Measurements from ENCODE around the gene KCNT1.

The KCNT1 gene

DNA sequence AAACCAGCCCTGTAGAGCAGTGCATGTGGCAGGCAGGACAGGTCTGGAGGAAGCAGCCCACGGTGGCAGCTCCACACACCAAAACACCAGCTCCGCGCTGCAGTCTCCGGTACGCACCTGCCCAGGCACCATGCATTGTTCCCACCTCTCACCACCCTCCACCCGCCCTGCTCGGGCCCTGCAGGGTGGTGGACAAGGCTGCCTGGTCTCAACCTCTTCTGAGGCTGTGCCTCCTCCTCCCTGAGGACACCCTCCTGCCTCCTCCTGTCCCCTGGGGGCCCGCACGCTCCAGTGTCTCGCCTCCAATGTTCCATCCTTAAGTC is 96.2 kb downstream of the KCNT1 start:
- no peak for DNase-seq (ENCODE audit: low read depth)

DNA sequence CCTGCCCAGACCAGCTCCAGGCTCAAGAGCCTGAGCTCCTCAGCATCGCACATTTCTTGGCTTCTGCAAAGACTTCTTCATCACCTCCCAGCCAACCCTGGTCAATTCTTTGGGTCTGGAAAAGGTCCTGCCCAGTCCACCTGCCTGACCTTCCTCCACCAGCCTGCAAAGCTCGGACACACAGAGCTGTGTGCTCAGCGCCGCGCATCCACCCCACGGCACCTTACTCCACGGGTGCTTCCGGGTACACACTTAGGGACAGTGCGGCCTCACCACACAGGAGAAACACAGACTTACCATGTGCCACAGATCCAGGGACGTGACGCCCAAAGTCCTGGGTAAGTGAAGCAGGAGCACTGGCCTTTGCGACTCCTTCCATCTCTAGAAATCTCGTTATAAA is 97.3 kb downstream of the KCNT1 start:
- no peak for DNase-seq (ENCODE audit: low read depth)

DNA sequence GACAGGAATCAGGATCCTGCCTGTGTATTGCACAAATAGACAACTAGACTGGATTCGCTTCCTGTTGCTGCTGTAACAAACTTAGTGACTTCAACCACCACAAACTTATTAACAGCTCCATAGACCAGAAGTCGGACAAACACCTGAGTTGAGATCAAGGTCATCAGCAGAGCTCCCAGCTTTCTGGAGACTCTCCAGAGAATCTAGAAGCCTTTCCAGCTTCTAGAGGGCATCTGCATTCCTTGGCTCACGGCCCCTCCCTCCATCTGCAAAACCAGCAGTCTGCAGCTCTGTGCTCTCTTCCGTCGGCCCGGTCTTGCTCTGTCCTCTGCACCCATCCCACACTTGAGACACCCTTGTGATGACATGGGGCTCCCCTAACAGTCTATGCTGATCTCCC is 99.1 kb downstream of the KCNT1 start:
- DNase-seq (ENCODE audit: low read depth) = no peak

DNA sequence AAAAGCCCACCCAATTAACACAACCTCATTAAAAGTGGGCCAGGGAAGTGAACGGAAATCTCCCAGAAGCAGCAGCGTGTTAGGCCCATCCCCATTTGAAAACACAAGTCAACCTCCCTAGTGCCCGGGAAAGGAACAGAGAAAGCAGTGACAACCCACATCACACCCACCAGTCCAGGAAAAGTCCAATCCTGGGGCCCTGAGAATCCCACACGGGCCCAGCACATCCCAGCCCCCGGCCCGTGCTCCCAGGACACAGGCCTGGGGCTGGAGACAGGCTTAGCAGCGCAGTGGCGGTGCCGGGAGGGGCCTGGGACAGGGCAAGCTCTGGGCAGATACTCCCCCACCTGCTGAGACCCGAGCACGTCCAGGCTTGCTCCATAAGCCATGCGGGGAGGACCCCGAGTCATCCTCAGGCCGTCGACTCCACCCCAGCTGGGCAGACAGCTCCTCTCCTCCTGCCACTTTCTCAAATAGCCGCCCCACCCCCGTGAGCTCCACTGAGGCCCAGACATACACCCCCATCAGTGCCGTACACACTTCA is 101.0 kb downstream of the KCNT1 start:
- no peak for DNase-seq (ENCODE audit: low read depth)

DNA sequence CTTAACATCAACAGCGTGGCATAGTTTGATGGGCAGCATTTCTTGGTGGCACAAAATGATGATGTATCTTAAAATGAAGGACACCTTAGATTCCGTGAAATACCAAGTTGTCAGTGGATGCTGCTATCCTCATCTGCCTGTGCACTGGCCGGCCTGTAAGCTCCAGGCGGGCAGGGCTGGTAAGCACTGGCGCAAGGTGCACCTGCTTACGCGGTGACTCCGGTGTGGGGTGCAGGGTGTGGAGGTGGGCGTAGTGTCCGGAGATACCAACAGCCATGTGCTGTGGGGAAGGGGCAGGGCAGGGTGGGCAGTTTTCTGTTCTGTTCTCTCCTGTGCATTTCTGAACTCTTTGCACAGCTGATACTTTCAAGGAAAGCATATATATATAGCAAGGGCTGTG is 101.5 kb downstream of the KCNT1 start:
- no peak for DNase-seq (ENCODE audit: low read depth)

DNA sequence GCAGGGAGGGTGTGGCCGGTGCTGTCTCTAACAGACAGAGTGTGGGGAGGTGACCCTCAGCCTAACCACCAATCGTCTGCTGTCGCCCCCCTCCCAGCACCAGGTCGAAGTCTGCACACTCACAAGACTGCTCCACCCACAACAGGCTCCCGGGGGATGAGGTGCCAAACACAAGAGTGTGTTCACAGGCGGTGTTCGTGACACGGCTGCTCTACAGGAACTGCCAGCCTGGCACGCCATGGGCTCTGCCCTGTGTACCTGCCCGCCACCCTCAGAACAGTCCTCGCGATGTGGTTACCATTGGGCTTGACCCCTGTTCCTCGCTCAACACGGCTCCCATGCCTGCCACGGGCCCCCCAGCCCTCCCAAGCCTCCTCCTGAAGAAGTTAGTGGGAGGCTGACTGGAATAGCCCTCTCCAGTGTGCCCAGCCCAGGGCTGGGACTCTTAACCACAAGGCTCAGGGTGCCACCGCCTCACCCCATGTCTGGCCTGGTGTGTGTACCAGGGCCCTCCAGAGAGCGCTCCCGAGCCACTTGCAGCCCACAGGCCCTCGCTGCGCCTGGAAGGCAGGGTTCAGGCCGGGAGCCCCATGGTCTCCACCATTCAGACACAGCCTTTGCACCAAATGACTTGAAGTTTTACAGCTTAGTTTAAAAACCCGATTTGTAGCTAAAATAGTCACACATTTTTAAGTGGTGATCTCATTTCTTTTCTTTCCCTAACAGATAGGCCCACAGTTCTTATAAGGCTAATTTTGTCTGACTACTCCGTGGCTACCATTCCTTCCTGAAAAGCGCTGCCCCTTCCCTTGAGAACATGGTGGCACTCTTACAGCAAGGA is 102.8 kb downstream of the KCNT1 start:
- no peak for DNase-seq (ENCODE audit: low read depth)

DNA sequence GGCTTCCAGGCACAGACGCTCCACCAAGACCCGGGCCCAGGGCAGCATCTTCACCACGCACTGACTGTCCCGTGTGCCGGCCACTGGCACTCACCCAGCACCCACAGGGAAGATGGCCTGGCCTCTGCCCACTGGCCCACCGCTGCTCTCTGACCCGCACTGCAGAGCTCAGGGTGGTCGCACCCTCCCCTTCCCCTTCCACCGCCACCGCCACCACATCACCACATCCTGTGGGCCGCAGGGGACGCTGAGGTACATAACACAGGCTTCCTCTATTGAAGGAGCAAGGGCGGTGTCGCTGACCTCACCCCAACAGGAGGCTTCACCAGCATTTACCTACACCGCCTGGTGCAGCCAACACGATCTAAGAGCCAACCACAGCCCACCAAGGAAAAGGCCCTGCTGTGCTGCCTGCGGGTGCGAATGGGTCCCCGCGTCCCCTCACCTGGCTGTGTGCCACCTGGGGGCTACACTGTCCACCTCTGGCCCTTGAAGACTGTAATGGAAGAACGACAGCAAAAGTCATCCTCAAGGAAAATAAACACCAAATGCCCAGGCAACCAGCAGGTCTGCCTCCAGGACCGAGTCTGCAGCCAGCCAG is 103.5 kb downstream of the KCNT1 start:
- DNase-seq (ENCODE audit: low read depth) = no peak

DNA sequence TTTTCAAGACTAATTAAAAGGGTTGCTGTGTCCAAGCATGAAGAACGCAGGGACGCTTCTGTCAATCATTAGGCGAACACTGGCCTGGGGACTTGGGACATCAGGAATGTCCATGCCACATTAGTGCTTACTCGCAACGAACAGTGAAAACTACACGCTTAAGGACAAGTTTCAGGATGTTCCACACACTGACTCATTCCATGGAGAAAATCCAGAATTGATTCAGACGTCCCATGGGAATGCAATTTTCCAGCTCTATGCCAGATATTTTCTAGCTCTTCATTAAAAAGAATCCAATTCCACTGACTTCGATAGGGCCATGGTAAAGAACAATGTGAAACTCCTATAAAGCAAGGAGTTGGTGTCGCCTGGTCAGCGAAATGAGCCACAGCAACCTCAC is 107.2 kb downstream of the KCNT1 start:
- peak; percentile 58 for DNase-seq (ENCODE audit: low read depth)

DNA sequence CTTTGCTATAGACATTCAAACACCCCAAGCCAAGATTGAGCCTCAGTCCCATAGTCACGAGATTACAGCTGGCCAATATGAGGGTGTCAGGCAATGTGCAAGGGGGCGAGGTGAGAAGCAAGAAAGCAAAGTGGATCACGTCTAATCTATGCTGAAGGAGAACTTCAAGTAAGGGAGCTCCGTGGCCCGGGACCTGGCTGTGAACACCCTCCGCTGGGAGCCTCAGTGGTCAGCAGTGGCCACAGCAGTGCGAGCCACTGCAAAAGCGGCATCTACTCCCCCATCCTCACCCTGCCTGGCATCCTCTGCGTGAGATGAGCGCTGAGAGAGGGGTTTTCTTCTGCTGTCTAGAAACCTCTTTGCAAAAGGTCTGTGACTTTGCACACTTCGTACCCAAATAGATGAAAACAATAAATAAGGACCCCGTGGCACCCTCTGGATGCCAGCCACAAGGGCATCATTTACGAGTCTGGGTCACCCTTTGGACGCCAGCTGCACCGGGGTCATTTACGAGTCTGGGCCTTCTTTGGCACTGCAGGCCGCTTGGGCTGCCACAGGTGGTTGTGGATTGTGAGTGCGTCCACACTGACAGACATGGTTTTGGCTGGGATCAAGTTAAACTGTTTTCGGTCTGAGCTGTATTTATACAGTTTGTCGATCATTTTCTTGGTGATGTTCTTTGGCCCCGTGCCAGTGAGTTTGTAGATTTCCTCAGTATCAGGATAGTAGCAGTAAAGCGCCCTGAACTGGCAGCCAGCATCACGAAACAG is 109.0 kb downstream of the KCNT1 start:
- DNase-seq (ENCODE audit: low read depth) = no peak

DNA sequence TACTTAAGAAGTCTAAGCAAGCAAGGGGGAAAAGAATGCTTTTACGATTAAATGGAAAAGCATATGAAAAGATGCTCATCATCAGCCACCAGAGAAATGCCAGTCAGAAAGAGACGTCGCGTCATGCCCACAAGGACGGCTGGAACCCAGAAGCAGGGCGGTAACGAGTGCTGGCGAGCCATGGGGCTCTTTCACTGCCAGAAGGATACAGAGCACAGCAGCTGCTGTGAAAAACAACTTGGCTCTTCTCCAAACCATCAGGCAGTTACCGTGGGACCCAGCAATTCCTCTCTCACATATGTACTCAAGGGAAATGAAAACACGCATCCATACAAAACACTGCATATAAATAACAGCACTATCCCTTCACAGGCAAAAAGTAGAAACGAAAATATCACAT is 109.8 kb downstream of the KCNT1 start:
- DNase-seq (ENCODE audit: low read depth) = no peak

DNA sequence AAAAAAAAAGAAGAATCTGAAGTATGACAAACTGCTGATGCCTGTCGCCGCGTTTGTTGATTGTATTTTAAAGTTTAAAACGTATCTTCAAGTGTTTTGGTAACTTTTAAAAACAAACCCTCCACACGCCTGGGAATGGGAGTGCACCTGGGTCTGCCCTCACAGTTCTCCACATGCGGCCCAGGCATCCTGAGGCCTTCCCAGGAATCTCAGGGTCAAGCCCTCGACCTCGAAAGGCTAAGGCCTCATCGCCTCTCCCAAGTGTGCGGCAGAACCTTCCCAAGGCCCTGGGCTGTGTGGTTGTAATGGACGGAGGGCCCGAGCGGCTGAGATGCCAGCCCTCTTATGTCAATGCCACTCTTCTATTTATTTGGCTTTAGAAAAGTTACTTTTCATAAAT is 111.0 kb downstream of the KCNT1 start:
- no peak for DNase-seq (ENCODE audit: low read depth)

DNA sequence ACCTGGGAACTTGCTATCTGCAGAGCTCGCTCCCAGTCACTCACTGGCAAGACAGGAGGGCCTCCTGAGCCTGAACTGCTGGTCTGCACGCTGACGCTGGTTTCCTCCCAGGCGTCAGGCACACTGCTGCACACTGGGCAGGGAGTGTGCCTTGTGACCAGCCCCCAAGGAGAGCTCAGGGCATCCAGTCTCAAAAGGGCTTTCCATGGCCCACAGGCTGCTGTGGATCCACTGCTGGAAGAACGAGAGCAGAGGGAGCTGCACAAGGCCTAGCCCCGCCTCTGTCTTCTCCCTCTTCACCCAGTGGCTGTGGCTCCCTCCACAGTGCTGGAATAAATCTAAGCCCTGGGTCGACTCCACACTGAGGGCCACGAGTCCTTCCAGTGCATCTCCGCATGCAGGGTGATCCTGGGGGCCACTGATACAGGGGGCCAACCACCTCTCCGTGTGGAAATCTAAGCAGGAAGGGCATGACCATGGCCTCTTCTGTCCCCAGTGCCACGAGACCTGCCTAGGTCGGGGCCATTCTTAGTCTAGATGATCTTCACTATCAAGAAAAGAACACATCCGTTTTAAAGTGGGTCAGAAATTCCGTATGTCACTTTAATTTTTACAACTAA is 111.8 kb downstream of the KCNT1 start:
- DNase-seq (ENCODE audit: low read depth) = no peak

DNA sequence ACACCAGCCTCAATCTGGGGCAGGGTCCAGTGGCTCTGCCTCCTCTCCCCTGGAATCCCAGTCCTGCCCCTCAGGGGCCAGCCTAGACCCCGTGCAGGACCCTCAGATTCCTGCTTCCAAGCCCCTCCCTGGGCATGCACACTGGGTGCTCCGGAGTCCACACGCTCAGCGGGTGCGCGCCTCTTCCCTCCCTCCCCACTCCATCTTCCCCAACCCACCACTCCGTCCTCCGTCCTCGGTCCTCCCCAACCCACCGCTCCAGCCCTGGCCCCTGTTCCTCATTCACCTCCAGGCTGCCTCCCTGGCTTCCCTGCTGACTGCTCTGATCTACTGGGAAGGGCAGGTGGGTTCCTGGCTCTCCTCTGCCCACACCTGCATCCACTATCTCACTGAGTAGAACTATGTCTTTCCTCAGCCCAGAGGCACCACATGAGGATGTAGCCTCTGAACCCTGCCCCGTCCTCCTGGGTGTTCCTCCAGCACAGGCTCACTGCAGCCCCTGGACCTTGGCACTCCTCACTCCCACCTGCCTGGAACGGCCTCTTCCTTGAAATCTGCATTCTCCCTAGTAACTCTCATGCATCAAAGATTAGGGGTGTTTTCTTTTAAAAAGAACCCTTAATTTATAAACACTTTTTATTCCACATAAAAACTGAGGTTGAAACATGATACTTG is 112.6 kb downstream of the KCNT1 start:
- DNase-seq (ENCODE audit: low read depth) = no peak

DNA sequence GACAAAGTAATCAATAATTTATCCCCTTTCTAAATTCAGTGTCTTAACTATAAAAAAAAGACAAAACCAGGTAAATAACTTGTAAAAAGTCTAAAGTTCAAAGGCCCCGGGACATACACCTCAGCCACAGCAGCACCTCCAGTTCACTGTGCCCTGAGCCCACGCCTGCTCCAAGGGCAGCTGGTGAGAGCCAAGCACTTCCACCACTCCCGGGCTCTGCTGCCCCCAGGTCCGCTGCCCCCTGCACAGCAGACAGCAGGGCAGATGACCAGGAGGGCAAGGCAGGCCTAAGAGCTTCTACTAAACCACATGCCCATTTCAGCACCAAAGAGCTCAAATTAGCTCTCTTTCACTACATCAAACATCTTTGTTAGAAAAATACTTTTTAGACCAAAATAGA is 113.4 kb downstream of the KCNT1 start:
- DNase-seq (ENCODE audit: low read depth) = no peak

DNA sequence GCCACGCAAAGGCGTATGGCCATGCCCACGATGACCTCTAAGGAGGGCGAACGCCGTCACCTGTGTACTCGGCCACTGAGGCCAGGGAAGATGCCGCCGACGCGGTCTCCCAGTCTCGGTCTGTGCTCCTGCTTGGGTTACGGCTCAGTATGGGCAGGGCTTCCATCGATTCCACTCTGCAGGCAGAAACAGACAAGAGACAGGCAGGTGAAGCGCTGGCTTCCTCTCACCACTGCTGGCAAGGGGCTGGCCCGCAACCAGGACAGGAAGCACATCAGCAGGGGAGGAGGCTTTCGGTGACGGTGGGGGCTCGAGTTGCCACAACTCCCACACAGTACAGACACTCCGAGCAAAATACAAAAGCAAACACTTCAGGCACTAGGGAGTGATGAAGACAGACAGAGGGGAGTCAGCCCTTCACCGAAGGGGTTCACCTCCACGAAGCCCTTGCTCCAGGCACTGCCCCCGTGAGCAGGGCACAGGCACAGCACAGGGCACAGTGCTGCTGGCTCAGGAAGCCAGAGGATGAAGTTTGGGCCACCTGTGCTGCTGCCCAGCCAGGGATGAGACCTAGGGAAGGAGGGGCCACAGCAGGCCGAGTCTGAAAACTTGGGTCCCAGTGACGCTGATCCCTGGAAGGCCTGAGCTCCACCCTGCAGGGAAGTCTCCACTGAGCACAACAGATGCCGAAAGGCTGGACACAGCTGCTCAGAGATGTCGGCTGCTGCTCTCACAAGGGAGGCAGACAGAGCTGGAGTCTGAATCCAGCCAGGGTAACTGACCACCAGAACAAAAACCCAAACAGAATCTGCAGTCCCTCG is 114.1 kb downstream of the KCNT1 start:
- no peak for DNase-seq (ENCODE audit: low read depth)

DNA sequence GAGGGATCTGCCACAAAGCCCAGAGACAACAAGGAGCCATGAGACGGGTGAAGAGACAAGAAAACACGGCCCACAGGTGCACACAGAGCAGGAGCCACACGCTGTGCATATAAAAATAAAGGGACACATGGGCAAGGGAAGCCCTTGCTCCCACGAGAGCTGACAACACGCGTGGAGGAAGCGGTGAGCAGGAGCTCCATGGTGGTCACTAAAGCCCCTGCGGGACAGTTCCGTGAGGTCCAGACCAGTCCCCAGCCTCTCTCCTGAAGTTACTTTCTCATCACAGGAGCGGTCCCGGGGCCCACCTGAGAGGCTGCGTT is 114.6 kb downstream of the KCNT1 start:
- DNase-seq (ENCODE audit: low read depth) = no peak

DNA sequence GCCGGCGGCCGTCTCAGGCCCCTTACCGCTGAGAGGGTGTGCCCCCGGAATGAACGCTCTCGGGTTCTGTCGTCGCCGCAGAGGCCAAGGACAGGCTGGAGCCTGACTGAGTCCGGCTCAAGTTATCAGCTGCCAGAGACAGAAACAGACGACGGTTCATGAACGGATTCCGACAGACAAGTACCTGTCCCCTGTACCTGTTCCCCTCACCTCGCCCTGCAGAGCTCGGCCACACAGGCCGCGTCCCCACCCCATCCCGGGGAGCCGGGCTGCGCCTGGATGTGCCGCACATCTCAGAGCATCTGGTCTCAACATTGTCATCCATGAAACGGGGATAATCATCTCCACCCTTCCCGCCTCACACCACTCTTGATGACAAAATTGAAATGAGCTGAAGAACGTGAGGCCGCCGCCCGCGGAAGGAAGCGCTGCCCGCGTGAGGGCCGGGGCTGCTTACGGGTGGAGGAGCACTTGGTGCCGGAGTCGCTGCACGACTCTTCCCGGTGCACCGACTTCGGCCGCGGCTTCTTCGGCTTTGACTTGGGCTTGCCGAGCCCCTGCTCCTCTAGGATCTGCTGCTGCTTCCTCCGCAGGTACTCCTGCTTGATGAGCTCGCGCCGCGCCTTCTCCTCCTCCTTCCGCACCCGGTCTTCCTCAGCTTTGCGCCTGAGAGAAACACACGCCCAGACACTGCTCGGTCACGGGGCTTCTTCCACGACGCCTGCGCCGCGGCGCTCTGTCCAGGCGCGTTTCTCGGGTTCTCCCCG is 116.1 kb downstream of the KCNT1 start:
- no peak for DNase-seq (ENCODE audit: low read depth)

DNA sequence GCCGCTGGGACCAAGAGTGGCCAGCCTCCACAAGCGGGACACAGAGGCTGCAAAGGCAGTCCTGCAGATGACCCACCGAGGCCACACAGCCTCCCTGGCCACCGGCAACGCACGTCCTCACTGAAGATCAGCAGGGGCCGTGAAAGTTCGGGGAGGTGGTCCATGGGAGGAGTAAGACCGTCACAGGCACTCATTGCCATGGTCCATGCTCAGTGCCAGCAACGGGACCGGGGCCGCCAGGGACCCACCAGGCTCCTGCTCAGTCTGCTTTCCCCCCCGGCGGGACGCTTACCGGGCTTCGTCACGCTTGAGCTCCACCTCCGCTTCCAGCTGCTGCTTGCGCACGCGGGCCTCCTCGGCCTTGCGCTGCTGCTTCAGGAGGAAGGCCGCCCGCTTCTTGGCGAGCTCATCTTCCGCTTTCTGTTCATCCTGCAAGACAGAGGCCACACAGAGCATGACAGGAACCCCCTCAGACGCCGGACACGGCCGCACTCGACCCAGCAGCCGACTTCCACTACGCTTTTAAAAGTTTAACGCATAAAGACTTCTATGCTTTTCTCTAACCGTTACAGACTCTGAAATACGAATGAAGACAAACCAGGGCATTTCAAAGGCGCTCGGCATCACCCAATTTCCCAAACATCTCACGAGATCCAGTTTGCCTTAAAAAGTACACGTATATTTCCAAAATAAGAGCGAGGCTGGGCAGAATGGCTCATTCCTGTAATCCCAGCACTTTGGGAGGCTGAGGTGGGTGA is 116.9 kb downstream of the KCNT1 start:
- DNase-seq (ENCODE audit: low read depth) = no peak

DNA sequence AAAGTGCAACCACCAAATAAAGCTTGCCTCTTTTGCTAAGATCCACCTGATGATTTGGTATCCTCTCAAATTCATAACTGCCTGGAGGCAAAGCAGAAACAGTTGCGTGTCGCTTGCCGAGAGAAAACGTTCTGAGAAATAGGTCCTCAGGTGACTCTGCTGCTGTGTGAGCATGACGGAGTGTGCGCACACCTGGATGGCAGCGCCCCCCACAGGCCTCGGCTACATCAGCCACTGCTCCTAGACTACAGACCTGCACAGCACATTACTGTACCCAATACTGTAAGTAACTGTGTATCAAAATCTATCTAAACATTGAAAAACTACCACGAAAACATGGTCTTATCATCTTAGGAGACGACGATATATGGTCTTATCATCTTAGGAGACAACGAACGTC is 117.9 kb downstream of the KCNT1 start:
- DNase-seq (ENCODE audit: low read depth) = no peak

DNA sequence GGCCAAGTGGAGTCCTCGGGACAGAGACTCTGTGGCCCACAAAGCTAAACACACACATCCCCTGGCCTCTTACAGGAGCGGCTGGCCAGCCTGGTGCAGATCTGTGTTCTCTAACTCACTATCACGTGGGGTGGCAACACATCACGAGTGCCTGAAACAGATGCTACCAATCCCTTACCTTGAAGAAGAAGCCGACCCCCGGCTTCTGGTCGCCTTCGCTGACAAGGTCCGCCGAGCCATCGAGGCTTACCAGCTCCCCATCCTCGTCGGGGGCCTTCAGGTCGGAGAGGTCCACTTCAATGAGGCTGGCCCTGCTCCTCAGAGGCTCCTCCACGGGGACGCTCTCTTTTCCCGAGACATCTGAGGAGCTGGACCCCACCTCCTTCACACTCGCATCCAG is 118.7 kb downstream of the KCNT1 start:
- DNase-seq (ENCODE audit: low read depth) = no peak

Data from stromal cell of bone marrow (primary cell).